Suprapubic skin (tissue), 4 donors: Measurements from ENCODE around the gene SERGEF.

Experiments
- CTCF ChIP-seq, 2 donors: fragments of 200-600 bp in 1 of 2; fragments of 450-650 bp in 1 of 2; sonication (generic) in 1 of 2; IDR thresholded peaks; one replicate each; pipeline ENCODE4 v1.5.1; 2016 to 2019; ENCODE audit warnings: antibody characterized with exemption in 2 of 2, mild to moderate bottlenecking in 1 of 2, moderate library complexity in 1 of 2
- POLR2A ChIP-seq, 2 donors: fragments of 450-650 bp; IDR thresholded peaks; one replicate each; pipeline ENCODE4 v1.6.1; 2017; ENCODE audit warnings: antibody characterized with exemption in 2 of 2, mild to moderate bottlenecking in 2 of 2, moderate library complexity in 2 of 2
- POLR2AphosphoS5 ChIP-seq, 3 donors: sonication (generic); formaldehyde crosslinking; IDR thresholded peaks; one replicate each; pipeline ENCODE4 v1.6.1; 2017; ENCODE audit warnings: antibody characterized with exemption in 3 of 3

- no peak for TF ChIP-seq CTCF (IDR thresholded peaks at IDR 0.05)
- TF ChIP-seq POLR2A (IDR thresholded peaks at IDR 0.05) = no peak
- TF ChIP-seq POLR2AphosphoS5 (IDR thresholded peaks at IDR 0.05) = no peak
Measured at GRCh38 chr11:17766073-17766359, 246.8 kb downstream of the SERGEF start.
